HG03565 (cell line): ENCODE measurements around the gene PSRC1.
"Not testable (repeated sequence)": the region's sequence is repeated elsewhere in the genome, so short reads cannot be mapped to it uniquely, and the experiment has no call there.

Experiments
- ATAC-seq: cut with Tn5 transposase; IDR thresholded peaks from one replicate; pipeline ENCODE4 v1.9.1; 2021; ENCODE audit warnings: mild to moderate bottlenecking, moderate library complexity; ENCODE audit not compliant: unreplicated experiment

PSRC1 gene

DNA sequence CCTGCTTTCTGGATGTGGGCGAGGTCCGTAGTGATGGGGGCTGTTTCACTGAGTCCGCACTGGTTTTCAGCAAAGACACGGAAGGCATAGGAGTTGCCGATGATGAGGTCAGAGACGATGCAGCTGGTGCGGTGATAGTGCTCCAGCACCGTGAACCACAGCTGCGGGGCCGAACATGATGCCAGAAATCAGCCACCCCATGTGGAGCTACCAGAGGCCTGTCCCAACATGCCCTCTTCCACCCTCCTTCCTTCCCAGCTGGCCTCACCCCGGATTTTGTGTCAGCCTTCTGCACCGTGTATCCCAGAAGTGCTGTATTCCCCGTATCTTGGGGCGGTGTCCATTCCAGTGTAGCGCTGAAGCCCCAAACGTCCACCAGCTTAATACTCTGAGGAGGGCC, 13.8 kb upstream of the PSRC1 start:
- no peak for ATAC-seq

DNA sequence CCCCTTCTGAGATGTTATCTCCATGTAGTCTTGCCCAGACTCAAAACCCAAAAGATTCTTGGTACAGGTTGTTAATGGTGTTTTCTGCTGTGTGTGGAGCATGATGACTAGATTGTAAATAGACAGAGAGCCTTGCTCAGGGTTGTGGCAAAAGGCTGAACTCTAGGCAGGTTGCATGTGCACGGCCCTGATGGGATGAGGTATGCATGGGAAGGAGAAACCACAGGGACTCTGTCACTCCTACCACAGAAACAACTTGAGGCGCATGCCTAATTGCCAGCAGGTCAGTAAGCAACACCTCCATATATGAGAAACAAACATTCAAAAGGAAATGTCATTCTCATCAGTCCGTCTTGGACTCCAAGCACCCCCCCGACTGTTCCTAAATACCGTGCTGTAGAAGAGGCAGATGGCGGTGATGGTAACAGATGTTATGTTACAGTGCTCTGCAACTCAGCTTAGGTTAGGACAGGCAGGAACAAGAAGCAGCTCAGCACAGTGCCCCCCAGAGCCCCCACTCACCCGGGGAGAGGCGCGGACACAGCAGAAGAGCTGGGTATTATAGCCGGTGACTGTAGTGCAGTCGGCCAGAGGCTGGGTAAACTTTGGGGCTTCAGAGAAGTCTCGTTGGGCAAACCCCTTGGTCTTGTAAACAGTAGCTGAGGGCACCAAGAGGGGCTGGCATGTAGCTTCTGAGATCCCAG, 12.9 kb upstream of the PSRC1 start:
- no peak for ATAC-seq

DNA sequence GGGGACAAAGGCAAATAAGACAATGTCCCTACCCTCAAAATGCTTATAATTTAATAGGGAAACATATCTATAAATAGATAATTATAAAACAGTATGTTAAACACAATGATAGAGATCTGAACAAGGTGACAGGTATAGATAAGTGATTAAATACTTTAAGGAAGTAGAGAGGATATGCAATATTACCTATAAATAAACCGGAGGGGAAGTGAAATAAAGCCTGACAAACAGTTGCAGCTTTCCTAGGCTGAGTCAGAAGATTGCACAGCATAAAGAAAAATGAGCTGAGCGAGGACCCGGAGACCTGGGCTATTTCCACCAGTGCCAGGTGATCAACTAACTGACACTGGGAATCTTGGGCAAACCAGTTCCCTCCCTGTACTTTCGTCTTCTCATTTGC, 11.5 kb upstream of the PSRC1 start:
- ATAC-seq: no peak

DNA sequence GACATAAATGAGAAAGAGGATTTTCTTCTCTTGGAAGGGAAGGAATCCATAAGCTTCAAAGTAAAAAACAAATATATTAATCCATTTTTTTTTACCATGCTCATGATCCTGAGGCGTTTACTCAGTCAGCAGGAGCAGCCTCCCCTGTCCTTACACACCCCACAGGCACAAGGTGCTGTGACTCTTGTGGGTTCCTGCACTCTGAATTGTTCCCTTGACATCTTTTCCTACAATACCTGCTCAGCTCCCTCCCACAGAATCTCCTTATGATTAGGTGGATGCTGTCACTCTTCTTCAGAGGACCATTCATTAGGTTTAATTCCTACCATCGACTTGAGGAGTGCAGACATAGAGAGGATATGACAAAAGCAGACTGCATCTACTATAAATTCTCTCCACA, 10.1 kb upstream of the PSRC1 start:
- ATAC-seq: no peak

DNA sequence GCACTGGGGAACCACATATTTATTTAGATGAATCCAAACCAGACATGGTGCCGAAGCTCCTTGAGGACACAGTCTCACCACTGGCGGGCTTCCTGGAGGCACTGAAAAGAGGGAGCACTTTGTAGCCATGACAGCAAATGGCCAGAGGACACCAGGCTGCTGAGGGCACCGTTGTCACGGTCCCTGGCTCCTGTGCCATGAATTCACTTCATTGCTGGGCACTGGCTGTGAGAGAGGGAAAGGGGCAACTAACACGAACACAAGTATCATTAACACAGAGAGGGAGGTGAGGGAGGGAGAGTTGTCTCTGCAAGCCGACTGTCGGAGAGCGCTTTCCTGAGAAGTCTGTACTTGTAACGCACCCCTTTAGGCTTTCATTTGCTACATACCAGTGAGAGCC, 9.4 kb upstream of the PSRC1 start:
- ATAC-seq: no peak

DNA sequence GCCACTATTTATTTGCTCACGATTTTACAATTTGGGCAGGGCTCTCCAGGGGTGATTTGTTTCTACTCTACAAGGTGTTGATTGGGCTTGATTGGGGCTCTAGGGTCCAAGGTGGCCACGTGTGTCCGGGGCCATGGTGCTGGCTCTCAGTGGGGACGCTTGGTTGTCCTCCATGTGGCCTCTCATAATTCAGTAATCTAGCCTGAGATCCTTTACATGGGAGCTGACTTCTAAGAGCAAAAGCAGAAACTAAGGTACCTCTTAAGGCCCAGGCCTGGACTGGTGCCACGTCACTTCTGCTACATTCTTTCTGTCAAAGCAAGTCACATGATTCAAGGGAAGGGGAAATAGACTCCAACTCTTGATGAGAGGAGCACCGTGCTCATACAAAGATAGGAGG, 8.1 kb upstream of the PSRC1 start:
- no peak for ATAC-seq

DNA sequence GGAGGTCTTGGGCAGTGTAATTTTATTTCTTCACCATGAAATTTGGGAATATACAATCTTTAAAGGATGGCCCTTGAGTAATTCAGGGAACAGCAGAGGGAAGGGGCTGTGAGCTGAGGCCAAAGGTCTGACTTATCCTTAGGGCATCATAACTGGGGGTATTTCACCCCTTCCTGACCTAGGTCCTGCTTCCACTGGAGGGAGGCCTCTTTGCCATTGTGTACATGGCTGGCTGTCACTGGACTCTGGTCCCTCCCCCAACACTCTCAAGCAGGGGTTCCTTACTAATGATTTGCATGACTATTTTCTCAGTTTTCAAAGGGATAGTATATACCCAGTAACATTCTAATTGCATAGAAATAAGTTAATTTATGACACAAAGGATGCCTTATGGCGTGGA, 7.2 kb upstream of the PSRC1 start:
- ATAC-seq: no peak

DNA sequence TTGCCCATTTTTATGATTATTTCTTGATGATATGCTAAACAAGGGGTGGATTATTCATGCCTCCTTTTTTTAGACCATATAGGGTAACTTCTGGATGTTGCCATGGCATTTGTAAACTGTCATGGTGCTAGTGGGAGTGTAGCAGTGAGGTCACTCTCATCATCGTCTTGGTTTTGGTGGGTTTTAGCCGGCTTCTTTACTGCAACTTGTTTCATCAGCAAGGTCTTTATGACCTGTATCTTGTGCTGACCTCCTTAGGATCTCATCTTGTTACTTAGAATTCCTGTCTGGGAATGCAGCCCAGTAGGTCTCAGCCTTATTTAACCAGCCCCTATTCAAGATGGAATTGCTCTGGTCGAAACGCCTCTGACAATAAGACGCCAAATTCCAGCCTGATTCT, 3.8 kb upstream of the PSRC1 start:
- ATAC-seq: not testable (repeated sequence)

DNA sequence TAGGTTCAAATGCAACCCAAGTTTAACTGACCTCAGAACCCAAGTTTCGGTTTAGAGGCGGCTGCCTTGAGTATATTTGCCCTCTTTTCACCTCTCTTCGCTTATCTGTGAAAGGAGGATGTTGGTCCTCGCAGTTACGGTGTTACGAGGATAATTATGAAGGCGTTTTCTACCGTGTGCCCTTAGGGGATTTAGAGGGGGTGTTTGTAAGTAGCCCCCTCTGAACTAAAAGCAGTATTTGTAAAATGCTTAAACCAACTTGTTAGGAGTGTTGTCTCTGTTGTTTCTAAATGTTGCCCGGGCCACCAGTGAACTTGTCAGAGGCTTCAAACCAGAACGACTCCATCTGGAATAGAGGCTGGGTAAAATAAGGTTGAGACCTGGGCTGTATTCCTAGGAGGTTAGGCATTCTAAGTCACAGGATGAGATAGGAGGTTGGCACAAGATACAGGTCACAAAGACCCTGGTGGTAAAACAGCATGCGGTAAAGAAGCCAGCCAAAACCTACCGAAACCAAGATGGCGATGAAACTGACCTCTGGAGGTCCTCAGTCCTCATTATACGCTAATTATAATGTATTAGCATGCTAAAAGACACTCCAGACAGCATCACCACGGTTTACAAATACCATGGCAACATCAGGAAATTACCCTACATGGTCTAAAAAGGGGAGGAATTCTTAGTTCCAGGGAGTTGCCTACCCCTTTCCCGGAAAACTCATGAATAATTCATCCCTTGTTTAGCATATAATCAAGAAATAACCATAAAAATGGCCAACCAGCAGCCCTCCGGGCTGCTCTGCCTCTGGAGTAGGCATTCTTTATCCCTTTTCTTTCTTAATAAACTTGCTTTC, 1.0 kb upstream of the PSRC1 start:
- ATAC-seq: peak; percentile 12

DNA sequence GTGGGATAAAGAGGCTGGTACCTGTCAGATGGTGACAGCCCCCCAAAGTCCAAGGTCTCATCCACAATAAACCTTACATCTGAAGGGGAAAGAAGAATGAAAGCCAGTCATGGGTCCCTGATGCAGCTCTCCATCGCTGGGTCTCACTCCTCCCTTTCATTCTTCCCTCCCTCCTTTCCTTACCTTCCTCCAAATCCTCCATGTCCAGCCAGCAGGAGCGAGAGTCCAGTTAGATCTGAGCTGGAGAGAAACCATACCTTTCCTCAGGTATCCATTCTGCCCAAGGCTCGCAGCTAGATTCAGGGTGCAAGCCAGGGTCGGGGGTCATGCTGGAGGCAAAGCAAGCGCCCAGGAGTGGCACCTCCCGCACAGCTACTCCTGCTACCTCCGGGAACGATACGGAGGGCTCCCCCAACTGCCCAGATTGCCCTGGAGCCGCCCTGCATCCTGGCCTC, 421 bp downstream of the PSRC1 start:
- no peak for ATAC-seq

DNA sequence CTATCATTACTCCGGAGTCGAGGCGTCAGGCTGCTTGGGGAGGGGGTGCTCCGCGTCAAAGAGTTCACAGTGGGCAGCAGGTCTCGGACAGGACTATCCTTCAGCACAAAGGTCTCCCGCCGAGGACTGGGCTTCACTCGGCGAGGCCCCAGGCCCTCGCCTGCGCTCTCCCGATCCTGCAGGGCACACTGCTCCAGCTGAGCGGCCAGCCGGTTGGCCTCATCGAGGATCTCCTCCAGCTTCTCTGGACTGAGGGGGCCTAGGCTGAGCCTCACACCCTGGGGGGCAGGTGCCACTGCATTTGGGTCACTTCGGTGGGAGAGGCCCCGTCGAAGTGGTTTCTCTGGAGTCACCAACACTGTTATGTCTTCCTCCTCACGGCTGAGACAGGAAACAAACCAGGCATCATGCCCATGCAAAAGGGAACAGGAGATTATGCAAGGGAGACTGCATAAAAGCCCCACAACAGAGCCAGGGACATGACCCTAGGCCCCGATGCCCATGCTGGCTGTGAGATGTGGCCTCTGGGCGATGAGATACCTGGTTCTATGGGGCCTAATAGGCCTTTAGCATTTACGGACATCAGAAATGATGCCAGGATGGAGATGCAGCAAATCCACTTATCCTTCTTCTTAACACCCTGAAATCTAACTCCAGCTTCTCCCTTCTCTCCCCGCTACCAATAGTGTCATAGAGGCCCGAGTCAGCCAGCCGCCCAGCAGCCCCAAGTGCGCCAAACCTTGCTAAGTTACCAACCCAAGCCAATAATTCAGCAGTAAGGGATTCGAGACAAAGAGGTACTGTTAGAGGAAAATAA, 1.1 kb downstream of the PSRC1 start:
- ATAC-seq: no peak

DNA sequence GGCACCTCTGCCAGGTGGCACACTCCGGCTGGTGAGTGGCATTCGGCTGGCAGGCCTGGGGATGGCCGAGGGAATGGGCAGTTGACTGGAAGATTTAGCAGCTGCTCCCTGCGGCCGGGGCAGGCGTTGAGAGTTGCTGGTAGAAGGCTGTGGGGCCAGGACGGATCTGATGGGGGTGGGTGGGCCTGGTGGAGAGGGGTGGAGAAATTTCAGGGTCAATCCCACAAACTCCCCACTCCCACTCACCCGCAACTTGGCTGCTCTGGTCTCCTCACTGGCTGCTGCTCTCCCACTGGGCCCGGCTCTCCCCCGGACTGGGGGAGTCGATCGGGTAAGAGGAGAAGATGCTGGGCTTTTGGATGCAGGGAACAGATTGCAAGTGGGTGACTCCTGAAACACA, 2.1 kb downstream of the PSRC1 start:
- no peak for ATAC-seq

DNA sequence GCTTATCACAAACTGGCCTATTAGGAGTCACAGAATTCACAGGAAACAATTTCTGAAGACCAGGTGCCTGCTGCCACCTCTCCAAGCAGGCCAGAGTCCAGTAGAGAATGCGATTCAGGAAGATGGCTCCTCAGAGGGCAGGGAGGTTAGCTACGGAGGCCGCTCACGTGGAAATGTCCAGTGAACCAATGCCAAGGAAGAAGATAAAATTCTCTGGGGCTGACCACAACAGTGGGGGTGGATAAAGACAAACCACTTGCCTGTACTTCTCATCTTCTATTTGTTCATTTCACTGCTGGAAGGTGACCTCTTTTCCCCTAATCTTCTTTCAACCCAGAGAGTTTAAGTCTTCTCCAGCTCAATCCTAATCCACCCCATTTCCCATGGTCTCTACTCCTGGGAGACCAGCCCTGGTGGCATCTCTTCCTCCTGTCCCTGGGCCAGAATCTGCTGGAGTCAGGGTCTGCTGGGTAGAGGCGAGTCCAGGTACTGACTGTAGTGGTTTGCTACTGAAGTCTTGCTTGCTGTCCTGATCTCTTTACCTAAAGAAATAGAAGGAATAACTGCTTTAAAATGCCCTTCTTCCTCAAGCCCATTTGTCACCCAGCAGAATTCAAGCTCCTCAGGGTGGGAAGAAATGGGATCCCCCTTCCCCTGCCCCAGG, 3.2 kb downstream of the PSRC1 start:
- ATAC-seq: no peak

DNA sequence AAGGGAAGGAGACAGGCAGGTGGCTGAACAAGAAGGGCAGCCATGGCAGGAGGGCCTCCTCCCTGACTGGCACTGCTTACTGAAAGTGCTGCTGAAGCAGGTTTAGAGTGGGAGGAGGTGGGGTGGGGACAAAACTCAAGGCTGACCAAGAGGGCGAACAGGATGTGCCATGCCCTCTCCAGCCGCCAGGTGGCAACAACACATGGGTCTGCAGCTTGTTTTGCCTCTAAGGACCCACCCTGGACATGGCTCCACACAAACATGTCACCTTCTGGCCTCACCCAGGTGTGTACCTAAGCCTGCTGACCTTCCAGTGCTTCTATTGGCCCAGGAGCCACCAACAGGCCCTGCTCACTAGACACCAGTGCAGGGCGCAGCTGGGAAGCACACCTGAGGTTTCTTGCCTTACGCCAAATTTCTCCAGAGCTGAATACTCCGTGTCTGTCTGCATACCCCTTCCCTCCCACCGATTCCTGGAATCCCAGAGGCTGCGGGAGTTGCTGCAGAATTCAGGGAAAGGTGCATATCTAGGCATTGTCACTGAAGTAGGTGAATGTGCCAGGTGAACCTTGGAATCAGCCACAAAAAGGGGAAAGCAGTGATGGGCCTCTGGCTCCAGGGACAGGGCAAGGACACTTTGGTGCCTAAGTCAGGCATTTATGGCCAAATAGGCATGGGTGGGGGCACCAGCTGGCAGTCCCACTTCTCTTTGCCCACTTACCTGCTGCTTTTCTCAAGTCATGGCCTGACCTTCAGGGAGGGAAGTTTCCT, 5.3 kb downstream of the PSRC1 start:
- peak; percentile 51 for ATAC-seq

DNA sequence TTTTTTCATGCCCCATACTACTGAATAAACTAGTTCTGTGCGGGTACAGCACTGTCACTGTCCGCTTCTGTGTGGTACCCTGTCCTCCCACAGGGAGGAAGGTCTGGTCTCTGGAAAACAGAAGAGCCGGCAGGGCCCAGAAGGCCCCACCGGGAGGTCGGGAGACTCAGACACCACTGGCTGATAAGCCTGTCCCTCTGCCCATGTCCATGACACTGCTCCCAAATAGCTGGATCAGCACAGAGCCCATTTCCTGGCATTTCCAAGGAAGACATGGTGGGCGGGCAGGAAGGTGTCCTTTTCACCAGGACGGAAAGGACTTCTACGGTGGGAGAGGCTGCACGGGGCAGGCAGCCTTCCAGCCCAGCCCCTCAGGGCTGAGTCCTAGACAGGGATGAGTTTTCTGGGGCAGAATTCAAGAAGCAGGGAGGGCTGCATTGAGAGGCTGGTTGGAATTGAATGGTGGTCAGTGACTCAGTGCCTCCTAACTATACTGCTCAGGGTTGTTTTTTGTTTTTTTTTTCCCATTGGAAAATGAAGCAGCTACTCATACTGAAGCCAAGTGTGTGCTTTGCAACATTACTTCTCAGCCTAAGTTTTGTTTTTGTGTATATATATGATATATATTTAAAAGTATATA, 7.1 kb downstream of the PSRC1 start:
- no peak for ATAC-seq

DNA sequence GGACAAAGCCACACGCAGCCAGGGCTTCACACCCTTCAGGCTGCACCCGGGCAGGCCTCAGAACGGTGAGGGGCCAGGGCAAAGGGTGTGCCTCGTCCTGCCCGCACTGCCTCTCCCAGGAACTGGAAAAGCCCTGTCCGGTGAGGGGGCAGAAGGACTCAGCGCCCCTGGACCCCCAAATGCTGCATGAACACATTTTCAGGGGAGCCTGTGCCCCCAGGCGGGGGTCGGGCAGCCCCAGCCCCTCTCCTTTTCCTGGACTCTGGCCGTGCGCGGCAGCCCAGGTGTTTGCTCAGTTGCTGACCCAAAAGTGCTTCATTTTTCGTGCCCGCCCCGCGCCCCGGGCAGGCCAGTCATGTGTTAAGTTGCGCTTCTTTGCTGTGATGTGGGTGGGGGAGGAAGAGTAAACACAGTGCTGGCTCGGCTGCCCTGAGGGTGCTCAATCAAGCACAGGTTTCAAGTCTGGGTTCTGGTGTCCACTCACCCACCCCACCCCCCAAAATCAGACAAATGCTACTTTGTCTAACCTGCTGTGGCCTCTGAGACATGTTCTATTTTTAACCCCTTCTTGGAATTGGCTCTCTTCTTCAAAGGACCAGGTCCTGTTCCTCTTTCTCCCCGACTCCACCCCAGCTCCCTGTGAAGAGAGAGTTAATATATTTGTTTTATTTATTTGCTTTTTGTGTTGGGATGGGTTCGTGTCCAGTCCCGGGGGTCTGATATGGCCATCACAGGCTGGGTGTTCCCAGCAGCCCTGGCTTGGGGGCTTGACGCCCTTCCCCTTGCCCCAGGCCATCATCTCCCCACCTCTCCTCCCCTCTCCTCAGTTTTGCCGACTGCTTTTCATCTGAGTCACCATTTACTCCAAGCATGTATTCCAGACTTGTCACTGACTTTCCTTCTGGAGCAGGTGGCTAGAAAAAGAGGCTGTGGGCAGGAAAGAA, 8.1 kb downstream of the PSRC1 start:
- no peak for ATAC-seq

DNA sequence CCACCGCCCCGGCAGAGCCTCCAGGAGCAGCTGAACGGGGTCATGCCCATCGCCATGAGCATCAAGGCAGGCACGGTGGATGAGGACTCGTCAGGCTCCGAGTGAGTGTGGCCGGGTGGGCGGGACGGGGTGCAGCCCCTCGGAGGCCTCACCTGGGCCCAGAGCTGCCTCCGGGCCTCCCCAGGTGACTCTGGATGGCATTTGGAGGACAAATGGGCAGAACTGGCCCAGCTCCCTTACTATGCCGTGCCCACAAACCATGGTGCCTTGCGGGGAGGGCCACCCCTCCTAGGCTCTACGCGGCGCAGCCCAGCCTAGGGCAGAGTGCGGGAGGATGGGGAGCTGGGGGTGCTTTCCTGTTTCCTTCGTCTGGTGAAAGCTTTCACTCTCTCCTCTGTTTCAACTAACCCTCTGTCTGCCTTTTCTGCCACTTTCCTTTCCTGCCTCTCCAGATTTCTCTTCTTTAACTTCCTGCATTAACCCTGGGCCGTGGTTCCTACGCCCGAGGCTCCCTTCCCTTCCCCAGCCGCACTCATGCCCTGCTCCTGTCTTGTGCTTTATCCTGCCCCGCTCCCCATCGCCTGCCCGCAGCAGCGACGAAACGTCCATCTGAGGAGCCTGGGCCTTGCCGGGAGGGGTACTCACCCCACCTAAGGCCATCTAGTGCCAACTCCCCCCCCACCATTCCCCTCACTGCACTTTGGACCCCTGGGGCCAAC, 9.2 kb downstream of the PSRC1 start:
- no peak for ATAC-seq
